VCaP (cell line): ENCODE measurements around the gene DPYSL5.

ENCODE experiments used
- H3K27ac ChIP-seq: fragments of 450-650 bp; 2 replicates; pipeline ENCODE4 v1.5.1; 2017
- CTCF ChIP-seq: fragments of 450-650 bp; conservative IDR thresholded peaks from 2 replicates; pipeline ENCODE4 v1.5.1; 2017; ENCODE audit warnings: mild to moderate bottlenecking, moderate library complexity

Gene DPYSL5

GRCh38 chr2:26847655-26848335, at the start of gene DPYSL5:
TSS of gene DPYSL5 (plus strand) at chr2:26848132. CDS start at chr2:26898500, 50,368 bp downstream.
- peak within 1 kb of the TSS; percentile 62; the same call in 1 of the 2 replicates for H3K27ac ChIP-seq
- no peak for TF ChIP-seq CTCF

GRCh38 chr2:26801328-26801727, 46.6 kb upstream of the DPYSL5 start:
- no peak for TF ChIP-seq CTCF
- no peak overlapping the region for H3K27ac ChIP-seq

- H3K27ac ChIP-seq: no peak overlapping the region
- no peak for TF ChIP-seq CTCF
Measured at GRCh38 chr2:26801796-26802195, 46.1 kb upstream of the DPYSL5 start.

- no peak overlapping the region for H3K27ac ChIP-seq
- no peak for TF ChIP-seq CTCF
Measured at GRCh38 chr2:26805241-26805676, 42.7 kb upstream of the DPYSL5 start.

- no peak for TF ChIP-seq CTCF
- H3K27ac ChIP-seq: peak overlapping the region; percentile 40
Measured at GRCh38 chr2:26807788-26808460, 40.0 kb upstream of the DPYSL5 start.

GRCh38 chr2:26809211-26809610, 38.7 kb upstream of the DPYSL5 start:
- no peak for TF ChIP-seq CTCF
- H3K27ac ChIP-seq: peak overlapping the region; percentile 57; the same call in 1 of the 2 replicates

GRCh38 chr2:26809876-26810577, 37.9 kb upstream of the DPYSL5 start:
- no peak for TF ChIP-seq CTCF
- H3K27ac ChIP-seq: peak overlapping the region; percentile 57
